Mesendoderm (in vitro differentiated cells): ENCODE results near the gene SLC45A3.

Experiments
- DNase-seq: peaks from one replicate; pipeline ENCODE4 v3.0.0; 2013
- H2AK5ac ChIP-seq: 2 replicates; pipeline ENCODE4 v1.6.1; 2013; ENCODE audit warnings: low read length, inconsistent platforms
- H2BK120ac ChIP-seq: 2 replicates; pipeline ENCODE4 v1.6.1; 2013; ENCODE audit warnings: low read depth, mild to moderate bottlenecking, low read length, moderate library complexity, mixed read lengths
- H2BK15ac ChIP-seq: replicated peaks from 2 replicates; pipeline ENCODE4 v1.6.1; 2013; ENCODE audit warnings: low read depth, mild to moderate bottlenecking, moderate library complexity
- H2BK5ac ChIP-seq: 2 replicates; pipeline ENCODE4 v1.6.1; 2013; ENCODE audit warnings: low read length, inconsistent platforms
- H3K18ac ChIP-seq: 2 replicates; pipeline ENCODE4 v1.6.1; 2013; ENCODE audit warnings: mild to moderate bottlenecking, low read length, mixed read lengths
- H3K23ac ChIP-seq: one replicate; pipeline ENCODE4 v1.6.1; 2013; ENCODE audit warnings: low read length
- H3K27ac ChIP-seq: 2 replicates; pipeline ENCODE4 v1.5.1; 2013; ENCODE audit warnings: low read depth, mild to moderate bottlenecking, inconsistent platforms, low read length, moderate library complexity
- H3K27me3 ChIP-seq: 2 replicates; pipeline ENCODE4 v1.6.1; 2013; ENCODE audit warnings: low read length, control low read depth, mild to moderate bottlenecking, inconsistent platforms; ENCODE audit not compliant: insufficient read depth, poor library complexity
- H3K36me3 ChIP-seq: 2 replicates; pipeline ENCODE4 v1.6.1; 2013; ENCODE audit warnings: low read length, inconsistent platforms; ENCODE audit not compliant: control insufficient read depth, insufficient read depth
- H3K4ac ChIP-seq: one replicate; pipeline ENCODE4 v1.6.1; 2013; ENCODE audit warnings: low read depth, mild to moderate bottlenecking, low read length, moderate library complexity
- H3K4me1 ChIP-seq: 2 replicates; pipeline ENCODE4 v1.6.1; 2013; ENCODE audit warnings: low read depth, low read length, inconsistent platforms; ENCODE audit not compliant: control insufficient read depth
- H3K4me2 ChIP-seq: 2 replicates; pipeline ENCODE4 v1.6.1; 2013; ENCODE audit warnings: low read length
- H3K4me3 ChIP-seq: 2 replicates; pipeline ENCODE4 v1.5.1; 2013; ENCODE audit warnings: mild to moderate bottlenecking, low read length
- H3K56ac ChIP-seq: one replicate; pipeline ENCODE4 v1.6.1; 2013; ENCODE audit warnings: low read length
- H3K79me1 ChIP-seq: 2 replicates; pipeline ENCODE4 v1.6.1; 2013; ENCODE audit warnings: low read length, inconsistent platforms
- H3K79me2 ChIP-seq: 2 replicates; pipeline ENCODE4 v1.6.1; 2013; ENCODE audit warnings: mild to moderate bottlenecking, low read length; ENCODE audit not compliant: control insufficient read depth, insufficient read depth
- H3K9ac ChIP-seq: 2 replicates; pipeline ENCODE4 v1.6.1; 2013; ENCODE audit warnings: low read length, inconsistent platforms
- H4K5ac ChIP-seq: one replicate; pipeline ENCODE4 v1.6.1; 2013; ENCODE audit warnings: low read length
- H4K8ac ChIP-seq: one replicate; pipeline ENCODE4 v1.6.1; 2013; ENCODE audit warnings: low read depth, mild to moderate bottlenecking, control low read depth, low read length, moderate library complexity
- WGBS: extraction: QIAGEN DNeasy Blood & Tissue Kit; methylation state at CpG from one replicate; pipeline ENCODE4 v1.1.7; 2013; ENCODE audit warnings: low lambda C conversion rate, missing lambda C conversion rate; ENCODE audit not compliant: insufficient coverage; ENCODE audit errors: extremely low coverage; 5-methylcytosine and 5-hydroxymethylcytosine counted together

SLC45A3 gene

DNA sequence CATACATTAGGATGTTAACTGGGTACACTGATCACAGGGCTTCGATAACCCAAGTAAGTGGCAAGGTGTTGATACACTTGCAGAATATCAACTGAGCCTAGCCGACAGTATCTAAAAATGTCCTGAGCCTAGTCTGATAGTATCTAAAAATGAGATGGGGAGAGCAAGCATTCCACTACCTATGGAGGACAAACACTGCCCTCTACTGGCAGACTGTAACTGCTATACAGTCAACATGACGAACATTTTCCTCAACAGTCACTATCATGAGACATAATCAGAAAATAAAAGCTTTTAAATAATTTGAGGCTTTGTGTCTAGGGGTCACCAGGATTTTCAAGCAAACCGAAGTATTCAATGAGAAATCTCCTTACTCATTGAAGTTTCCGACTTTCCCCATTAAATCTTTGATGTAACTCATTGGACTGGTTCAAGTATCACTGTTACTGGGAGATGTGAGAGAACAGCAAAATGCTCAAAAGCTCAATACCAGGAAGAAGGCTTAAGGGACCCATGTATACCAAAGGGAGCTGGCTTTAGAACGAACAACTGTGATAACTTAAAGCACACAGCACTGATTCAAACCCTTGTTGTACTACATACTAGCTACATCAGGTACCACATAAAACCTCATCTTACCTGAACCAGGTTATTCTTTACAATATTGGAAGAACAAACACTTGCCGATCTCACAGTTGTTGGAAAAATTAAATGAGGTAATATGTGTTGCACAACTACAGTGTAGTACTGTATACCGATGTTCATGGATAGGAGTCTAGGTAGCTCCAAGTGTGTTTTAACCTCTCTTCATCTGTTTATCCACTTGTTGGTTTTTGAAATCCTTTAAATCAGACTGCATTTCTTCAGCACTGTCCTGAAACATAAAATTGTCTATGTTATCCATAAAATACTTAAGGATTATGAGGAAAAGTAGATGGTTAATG is 31.1 kb upstream of the SLC45A3 start:
- H3K36me3 ChIP-seq, result peaks cover 4% of the 10 kb centered on the region
- H2BK120ac ChIP-seq, result no peak overlapping the region
- peak; percentile 84 for DNase-seq
- no peaks in the 10 kb centered on the region for H3K27me3 ChIP-seq
- H2BK5ac ChIP-seq, result no peak overlapping the region
- H3K79me1 ChIP-seq, result no peaks in the 10 kb centered on the region
- no peak overlapping the region for H2BK15ac ChIP-seq
- no peak overlapping the region for H3K9ac ChIP-seq
- no peak overlapping the region for H3K56ac ChIP-seq
- no peak overlapping the region for H4K8ac ChIP-seq
- no peak overlapping the region for H3K23ac ChIP-seq
- H2AK5ac ChIP-seq, result no peak overlapping the region
- WGBS, result no CpG with 5 or more reads among the region's 8 CpGs
- no peaks in the 10 kb centered on the region for H3K4me1 ChIP-seq
- H3K4ac ChIP-seq, result no peak overlapping the region
- H4K5ac ChIP-seq, result no peak overlapping the region
- no peak overlapping the region for H3K4me3 ChIP-seq
- no peaks in the 10 kb centered on the region for H3K79me2 ChIP-seq
- H3K27ac ChIP-seq, result no peak overlapping the region
- no peak overlapping the region for H3K4me2 ChIP-seq
- H3K18ac ChIP-seq, result no peak overlapping the region

DNA sequence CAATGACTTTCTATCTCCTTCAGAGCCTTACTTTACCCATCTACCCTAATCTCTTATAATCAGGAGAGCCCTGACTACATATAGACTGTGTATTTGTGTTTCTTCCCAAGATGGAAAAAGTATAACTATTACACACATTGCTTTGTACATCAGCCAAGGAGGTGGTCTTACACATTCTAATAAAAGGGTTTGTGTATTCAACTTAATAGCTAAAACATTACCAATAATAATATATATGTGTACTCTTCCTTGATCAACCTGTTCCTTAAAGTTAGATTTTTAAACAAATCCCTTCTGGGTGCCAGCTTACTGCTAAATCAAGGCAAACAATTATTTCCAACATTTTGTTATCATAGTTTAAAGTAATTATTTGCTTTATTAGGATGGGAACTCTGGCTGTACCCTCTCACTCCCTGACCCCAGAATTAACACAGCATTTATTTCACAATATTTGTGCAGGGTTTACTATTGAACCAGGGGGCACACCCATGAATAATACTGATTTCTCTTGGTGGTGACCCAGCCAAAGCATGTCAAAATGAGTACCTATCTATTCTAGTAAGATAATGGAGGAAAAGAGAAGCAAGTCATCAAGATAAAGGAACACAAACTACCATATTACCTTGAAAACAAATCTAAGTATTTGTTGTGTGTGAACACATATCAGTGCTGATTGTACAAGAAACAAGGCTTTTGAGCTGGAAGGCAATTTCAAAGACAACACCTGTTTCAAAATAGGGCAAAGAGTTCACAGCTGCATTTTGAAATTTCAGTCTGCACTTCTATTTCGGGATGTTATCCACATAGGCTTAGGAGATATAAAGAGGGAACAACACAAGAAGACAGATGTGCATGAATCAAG is 30.1 kb upstream of the SLC45A3 start:
- Histone ChIP-seq H2AK5ac (no peak overlapping the region), H3K27me3 (no peaks in the 10 kb centered on the region), H3K27ac (no peak overlapping the region), H3K9ac (no peak overlapping the region), H3K56ac (no peak overlapping the region), H3K4ac (no peak overlapping the region), H3K4me3 (no peak overlapping the region), H3K4me1 (no peaks in the 10 kb centered on the region), H2BK15ac (no peak overlapping the region), H3K79me1 (no peaks in the 10 kb centered on the region), H3K79me2 (no peaks in the 10 kb centered on the region), H4K5ac (no peak overlapping the region), H2BK120ac (no peak overlapping the region), H3K23ac (no peak overlapping the region), H3K36me3 (peaks cover 1% of the 10 kb centered on the region), H2BK5ac (no peak overlapping the region), H3K4me2 (no peak overlapping the region), H3K18ac (no peak overlapping the region), H4K8ac (no peak overlapping the region)
- no peak for DNase-seq
- WGBS, result no CpG with 5 or more reads among the region's 1 CpG

DNA sequence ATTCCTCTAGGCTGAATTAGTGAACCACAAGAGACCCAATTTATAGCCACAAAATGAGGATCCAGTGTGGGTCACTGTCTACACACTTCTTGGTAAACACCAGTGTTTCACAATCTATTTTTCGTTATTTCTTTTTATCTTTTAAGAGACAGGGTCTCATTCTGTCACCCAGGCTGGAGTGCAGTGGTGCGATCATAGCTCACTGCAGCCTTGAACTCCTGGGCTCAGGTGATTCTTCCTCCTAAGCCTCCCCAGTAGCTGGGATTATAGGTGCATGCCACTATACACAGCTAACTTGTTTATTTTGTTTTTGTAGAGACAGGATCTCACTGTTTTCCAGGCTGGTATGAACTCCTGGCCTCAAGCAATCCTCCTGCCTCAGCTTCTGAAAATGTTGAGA is 29.3 kb upstream of the SLC45A3 start:
- Histone ChIP-seq H3K4me1 (no peaks in the 10 kb centered on the region), H4K5ac (no peak overlapping the region), H3K79me2 (no peaks in the 10 kb centered on the region), H3K4me2 (no peak overlapping the region), H2BK5ac (no peak overlapping the region), H2AK5ac (no peak overlapping the region), H3K9ac (no peak overlapping the region), H2BK120ac (no peak overlapping the region), H3K4me3 (no peak overlapping the region), H4K8ac (no peak overlapping the region), H3K56ac (no peak overlapping the region), H2BK15ac (no peak overlapping the region), H3K36me3 (no peaks in the 10 kb centered on the region), H3K27ac (no peak overlapping the region), H3K23ac (no peak overlapping the region), H3K18ac (no peak overlapping the region), H3K27me3 (no peaks in the 10 kb centered on the region), H3K79me1 (no peaks in the 10 kb centered on the region), H3K4ac (no peak overlapping the region)
- DNase-seq, result no peak
- no CpG with 5 or more reads among the region's 2 CpGs for WGBS

DNA sequence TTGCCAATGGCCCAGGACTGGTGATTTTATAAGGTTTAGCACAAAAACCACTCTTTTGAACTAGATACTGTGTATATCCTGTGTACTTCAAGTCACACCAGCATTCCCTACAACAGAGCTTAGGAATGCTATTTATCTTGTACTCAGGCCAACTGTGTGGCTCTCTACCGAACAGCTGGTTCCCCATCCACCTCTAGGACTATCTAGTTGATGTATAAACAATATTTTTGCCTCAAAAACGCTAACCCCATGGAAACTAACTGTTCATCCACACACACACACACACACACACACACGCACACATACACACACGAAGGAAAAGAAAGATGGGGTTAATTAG is 28.7 kb upstream of the SLC45A3 start:
- H2BK5ac ChIP-seq, result no peak overlapping the region
- no peak overlapping the region for H3K56ac ChIP-seq
- no peak overlapping the region for H2BK15ac ChIP-seq
- H3K4me2 ChIP-seq, result no peak overlapping the region
- H3K27me3 ChIP-seq, result no peaks in the 10 kb centered on the region
- no CpG with 5 or more reads among the region's 4 CpGs for WGBS
- no peaks in the 10 kb centered on the region for H3K36me3 ChIP-seq
- H4K8ac ChIP-seq, result no peak overlapping the region
- no peak overlapping the region for H3K23ac ChIP-seq
- H3K4me3 ChIP-seq, result no peak overlapping the region
- H3K27ac ChIP-seq, result no peak overlapping the region
- H3K4me1 ChIP-seq, result no peaks in the 10 kb centered on the region
- no peak overlapping the region for H2AK5ac ChIP-seq
- H3K79me1 ChIP-seq, result no peaks in the 10 kb centered on the region
- no peak overlapping the region for H3K18ac ChIP-seq
- H4K5ac ChIP-seq, result no peak overlapping the region
- H3K79me2 ChIP-seq, result no peaks in the 10 kb centered on the region
- no peak for DNase-seq
- no peak overlapping the region for H3K9ac ChIP-seq
- H3K4ac ChIP-seq, result no peak overlapping the region
- H2BK120ac ChIP-seq, result no peak overlapping the region

DNA sequence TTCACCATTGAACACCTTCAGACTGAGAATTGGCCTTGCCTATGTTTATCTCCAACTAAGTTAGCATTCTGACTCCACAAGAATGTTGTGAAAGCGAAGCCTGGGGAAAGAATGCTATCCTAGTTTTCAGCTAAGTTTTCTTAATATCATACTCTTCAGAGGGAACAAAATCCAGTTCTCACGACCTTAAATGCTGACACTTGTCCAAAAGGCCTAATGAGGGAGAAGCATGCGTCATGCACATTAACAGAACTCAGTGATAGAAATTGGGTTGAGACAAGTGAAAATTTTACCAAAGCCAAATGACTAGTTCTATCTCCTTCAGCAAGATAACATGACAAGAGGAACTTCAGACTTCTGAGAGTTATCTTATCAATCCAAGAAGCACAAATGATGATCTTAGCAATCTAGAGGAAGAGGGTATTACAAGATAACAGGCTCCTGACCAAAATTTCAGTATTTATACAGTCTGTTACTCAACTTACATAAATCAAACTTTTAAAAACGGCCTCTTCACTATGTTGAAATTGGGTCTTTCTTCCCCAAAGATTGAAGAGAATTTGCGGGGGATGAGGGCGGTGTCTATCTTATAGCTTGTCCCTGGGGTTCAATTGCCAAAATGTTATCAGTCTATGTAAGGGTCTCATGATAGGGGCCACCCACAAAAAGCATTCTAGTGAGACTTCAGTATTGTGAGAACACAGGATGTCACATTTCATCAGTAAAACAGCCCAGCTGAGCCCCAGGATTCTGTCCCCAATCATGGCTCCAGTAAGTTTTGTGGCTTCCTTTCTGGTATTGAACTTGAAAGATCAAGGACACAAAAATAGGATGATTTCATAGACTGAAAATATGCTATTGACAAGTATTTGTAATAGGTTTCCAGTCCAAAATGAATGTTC is 26.5 kb upstream of the SLC45A3 start:
- no CpG with 5 or more reads among the region's 6 CpGs for WGBS
- no peak overlapping the region for H4K8ac ChIP-seq
- no peak overlapping the region for H2AK5ac ChIP-seq
- H2BK5ac ChIP-seq, result no peak overlapping the region
- no peak overlapping the region for H3K18ac ChIP-seq
- no peak overlapping the region for H4K5ac ChIP-seq
- no peak overlapping the region for H3K27ac ChIP-seq
- H3K23ac ChIP-seq, result no peak overlapping the region
- H3K79me1 ChIP-seq, result no peaks in the 10 kb centered on the region
- H3K36me3 ChIP-seq, result no peaks in the 10 kb centered on the region
- H3K4ac ChIP-seq, result no peak overlapping the region
- H2BK15ac ChIP-seq, result no peak overlapping the region
- no peaks in the 10 kb centered on the region for H3K79me2 ChIP-seq
- H2BK120ac ChIP-seq, result no peak overlapping the region
- H3K4me3 ChIP-seq, result no peak overlapping the region
- DNase-seq, result peak; percentile 88
- no peak overlapping the region for H3K9ac ChIP-seq
- no peak overlapping the region for H3K56ac ChIP-seq
- no peak overlapping the region for H3K4me2 ChIP-seq
- peaks cover under 1% of the 10 kb centered on the region for H3K4me1 ChIP-seq
- no peaks in the 10 kb centered on the region for H3K27me3 ChIP-seq
